ENCODE measurements around the gene CDKN2C.
"Not testable (repeated sequence)": the region's sequence is repeated elsewhere in the genome, so short reads cannot be mapped to it uniquely, and the experiment has no call there.

Gene CDKN2C

DNA sequence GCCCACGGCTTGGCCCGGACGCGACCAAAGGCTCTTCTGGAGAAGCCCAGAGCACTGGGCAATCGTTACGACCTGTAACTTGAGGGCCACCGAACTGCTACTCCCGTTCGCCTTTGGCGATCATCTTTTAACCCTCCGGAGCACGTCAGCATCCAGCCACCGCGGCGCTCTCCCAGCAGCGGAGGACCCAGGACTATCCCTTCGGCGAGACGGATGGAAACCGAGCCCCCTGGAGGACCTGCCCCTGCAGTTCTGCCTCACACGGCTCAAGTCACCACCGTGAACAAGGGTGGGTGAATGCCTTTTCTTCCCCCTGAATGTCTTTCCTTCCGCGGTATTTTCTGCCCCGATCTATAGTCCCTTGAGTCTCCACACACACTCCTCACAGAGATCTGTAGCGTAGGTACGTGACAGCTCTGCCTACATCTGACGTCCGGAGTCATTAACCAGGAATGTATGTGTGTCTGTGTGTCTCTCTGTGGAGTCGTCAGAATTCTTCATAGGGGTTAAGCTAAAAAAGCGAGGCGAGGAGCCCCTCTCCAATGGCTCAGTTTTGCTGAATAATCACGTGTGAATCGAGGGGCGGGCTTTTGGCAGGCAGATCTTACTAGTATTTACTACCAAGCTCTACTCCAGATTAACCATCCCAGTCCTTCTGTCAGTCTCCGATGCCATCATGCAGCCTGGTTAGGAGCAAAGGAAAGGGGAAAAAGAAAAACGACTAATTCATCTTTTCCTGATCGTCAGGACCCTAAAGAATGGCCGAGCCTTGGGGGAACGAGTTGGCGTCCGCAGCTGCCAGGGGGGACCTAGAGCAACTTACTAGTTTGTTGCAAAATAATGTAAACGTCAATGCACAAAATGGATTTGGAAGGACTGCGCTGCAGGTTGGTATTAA, at the start of gene CDKN2C:
Gene CDKN2C (plus strand): TSS at position 635 of the 898 bp plus-strand sequence. CDS start 124 bp downstream, at position 759.
- DNase-seq = peak; percentile 26 to 58 (median 43)

DNA sequence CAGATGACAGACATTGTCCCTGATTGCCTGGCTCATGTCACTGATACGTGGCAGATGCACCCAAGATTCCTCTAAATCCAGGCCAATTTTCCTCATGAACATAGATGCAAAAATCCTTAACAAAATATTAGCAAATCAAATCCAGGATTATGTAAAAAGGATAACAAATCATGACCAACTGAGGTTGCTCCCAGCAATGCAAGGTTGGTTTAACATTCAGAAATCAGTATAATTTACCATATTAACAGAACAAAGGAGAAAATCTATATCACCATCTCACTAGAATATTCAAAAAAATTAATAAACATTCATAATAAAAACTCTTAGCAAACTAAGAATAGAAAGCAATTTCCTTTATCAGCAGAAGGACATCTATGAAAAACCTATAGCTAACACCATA, 49.6 kb upstream of the CDKN2C start:
- DNase-seq = no peak

DNA sequence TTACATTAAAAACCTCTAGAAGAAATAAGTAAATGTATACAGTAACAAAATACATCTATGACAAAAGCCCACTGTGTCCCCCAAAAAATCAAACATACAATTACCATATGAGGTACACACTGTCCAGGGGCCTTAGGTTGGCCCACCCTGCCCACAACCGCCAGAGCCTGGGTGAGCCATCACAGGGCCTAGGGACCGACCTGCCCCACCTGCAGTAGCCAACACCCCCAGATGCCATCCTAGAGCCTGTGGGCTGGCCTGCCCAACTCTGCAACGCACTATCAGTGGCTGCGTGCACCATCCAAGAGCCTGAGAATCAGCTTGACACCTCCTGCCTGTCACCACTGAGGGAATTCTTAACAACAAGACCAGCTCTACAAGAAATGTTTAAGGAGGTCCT, 49.0 kb upstream of the CDKN2C start:
- no peak for DNase-seq

DNA sequence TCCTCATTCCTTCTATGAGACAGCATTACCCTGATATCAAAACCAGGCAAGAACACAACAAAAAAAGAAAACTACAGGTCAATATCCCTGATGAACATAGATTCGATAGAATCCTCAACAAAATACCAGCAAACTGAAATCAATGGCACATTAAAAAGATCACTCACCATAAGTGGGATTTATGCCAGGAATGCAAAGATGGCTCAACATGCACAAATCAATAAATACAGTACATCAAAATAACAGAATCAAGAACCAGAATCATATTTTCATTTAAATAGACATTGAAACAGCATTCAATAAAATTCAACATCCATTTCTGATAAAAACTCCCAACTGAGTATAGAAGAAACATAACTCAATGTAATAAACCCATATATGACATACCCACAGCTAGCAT, 46.5 kb upstream of the CDKN2C start:
- no peak for DNase-seq

DNA sequence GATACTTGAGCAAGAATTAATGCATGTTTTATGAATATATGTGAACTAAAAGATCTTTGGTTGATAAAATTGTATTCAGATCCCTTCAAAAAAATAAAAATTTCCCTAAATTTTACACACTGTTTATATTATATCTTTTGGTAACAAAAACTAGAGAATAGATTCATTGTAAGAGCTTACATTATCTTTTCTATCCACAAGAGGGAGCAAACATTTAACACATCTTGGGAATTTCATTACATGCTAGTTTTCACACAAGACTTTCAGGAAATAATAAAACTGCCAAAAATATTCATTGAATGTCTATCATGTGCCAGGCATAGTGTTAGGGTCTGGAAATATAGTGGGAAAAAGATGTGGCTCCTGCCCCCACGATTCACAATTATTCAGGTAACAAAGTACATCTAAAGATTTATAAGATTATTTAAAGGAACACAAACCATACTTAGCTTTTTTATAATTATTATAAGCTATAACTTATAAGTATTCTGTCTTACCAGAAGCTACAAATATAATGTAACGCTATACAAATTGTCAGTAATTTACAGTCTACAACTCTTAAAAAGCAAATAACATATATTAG, 40.6 kb upstream of the CDKN2C start:
- DNase-seq = peak in 3 of 6 experiments; percentile 2 to 46 (median 14)

DNA sequence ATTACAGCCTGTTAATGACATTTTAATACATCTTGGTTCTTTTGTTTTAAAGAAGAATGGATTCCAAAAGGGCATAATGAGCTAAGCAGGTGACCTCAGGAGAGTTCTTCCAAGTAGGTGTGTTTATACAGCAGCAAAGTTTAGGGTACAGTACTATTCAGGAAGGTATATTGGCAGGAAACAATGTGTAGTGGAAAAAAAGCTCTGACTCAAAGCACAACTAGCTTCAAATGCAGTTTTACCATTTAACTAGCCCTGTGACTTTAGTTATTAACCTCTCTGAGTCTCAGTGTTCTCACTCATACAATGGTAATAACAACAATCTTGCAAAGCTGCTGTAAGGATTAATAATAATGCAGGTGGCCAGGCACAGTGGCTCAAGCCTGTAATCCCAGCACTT, 39.9 kb upstream of the CDKN2C start:
- no peak for DNase-seq

DNA sequence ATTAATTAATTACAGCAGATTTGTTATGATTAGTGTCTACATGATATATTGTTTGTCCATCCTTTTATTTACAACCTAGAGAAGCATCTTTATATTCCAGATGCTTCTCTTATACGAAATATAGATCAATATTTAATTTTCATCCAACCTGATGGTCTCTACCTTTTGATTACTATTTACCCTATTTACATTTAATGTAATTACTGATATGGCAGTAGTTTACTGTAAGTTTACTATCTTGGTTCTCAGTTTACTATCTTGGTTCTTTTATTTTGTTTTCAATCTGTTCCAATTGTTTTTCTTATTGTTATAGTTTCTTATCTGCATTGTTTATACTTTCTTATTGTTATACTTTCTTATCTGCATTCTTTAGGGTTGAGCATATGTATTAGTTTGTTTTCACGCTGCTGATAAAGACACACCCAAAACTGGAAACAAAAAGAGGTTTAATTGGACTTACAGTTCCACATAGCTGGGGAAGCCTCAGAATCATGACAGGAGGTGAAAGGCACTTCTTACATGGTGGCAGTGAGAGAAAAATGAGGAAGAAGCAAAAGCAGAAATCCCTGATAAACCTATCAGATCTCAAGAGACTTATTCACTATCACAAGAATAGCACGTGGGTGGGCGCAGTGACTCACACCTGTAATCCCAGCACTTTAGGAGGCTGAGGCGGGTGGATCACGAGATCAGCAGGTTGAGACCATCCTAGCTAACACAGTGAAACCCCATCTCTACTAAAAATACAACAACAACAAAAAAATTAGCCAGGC, 38.9 kb upstream of the CDKN2C start:
- no peak for DNase-seq

- not testable (repeated sequence) for DNase-seq
These were observed 38.0 kb upstream of the CDKN2C start for GRCh38 chr1:50932043-50932442.

DNA sequence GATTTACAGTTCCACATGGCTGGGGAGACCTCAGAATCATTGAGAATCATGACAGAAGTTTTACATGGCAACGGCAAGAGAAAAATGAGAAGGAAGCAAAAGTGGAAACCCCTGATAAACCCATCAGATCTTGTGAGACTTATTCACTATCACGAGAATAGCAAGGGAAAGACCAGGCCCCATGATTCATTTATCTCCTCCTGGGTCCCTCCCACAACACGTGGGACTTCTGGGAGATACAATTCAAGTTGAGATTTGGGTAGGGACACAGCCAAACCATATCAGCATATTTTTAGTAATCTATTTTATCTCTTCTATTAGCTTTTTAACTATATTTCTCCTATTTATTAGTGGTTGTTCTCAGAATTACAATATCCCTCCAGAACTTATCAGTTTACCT, 36.3 kb upstream of the CDKN2C start:
- not testable (repeated sequence) for DNase-seq

GRCh38 chr1:50934838-50935237, 35.2 kb upstream of the CDKN2C start:
- DNase-seq = no peak

DNA sequence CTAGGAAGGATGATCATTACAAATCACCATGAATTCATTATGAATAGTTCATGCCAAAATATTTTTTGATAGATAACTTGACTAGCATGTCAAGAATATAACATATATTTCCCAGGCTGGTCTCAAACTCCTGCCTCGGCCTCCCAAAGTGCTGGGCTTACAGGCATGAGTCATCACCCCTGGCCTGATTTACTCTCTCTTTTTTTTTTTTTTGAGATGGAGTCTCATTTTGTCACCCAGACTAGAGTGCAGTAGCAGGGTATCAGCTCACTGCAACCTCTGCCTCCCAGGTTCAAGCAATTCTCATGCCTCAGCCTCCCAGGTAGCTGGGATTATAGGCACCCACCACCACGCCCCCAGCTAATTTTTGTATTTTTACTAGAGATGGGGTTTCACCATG, 34.8 kb upstream of the CDKN2C start:
- DNase-seq = not testable (repeated sequence)

GRCh38 chr1:50936321-50936720, 33.7 kb upstream of the CDKN2C start:
- no peak for DNase-seq

DNA sequence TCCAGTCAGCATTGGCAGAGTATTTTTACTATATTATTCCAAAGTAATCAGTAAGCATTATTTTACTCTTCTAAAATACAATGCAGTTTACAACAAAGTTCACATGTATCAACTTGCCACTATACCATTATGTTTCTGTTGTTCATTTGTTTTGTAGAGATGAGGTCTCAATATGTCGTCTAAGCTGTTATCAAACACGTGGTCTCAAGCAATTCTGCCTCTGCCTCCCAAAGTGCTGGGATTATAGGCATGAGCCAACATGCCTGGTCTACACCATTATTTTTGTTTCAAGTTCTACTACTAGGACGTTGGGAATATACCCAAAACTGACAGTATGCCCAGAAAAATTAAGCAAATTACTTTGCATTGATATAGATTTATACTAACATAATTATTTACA, 29.8 kb upstream of the CDKN2C start:
- no peak for DNase-seq

- DNase-seq = no peak
These were observed 27.7 kb upstream of the CDKN2C start for GRCh38 chr1:50942334-50942733.

DNA sequence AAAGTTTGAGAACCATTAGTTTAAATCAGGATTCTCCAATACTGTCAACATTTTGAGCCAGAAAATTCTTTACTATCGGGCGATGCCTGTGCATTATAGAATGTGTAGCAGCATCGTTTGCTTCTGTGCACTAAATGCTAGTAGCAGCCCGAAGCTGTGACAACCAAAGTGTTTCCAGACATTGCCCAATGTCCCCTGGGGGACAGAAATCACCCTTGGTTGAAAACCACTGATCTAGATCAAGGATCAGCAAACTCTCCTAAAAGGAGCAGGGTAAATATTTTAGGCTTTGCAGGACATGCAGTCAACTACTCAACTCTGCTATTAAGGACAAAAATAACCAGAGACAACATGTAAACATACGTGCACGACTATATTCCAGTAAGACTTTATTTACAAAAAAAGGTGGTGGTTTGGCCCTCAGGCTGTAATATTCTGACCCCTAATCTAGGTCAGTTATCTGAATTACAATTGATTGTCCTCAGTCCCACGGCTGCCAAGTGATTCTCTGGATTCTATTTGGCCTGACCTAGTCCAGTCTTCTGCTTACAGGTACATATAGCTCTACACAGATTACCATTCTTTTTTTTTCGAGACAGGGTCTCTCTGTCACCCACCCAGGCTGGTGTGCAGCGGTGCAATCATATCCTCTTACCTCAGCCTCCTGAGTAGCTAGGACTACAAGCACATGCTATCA, 20.6 kb upstream of the CDKN2C start:
- no peak for DNase-seq

GRCh38 chr1:50950396-50950795, 19.6 kb upstream of the CDKN2C start:
- DNase-seq = no peak

GRCh38 chr1:50952566-50952965, 17.5 kb upstream of the CDKN2C start:
- not testable (repeated sequence) for DNase-seq

GRCh38 chr1:50955116-50955515, 14.9 kb upstream of the CDKN2C start:
- DNase-seq = no peak

- DNase-seq = peak in 4 of 6 experiments; percentile 44 to 62 (median 55)
These were observed 10.6 kb upstream of the CDKN2C start for GRCh38 chr1:50959303-50959912.

GRCh38 chr1:50959913-50960844, 9.9 kb upstream of the CDKN2C start, which contains the start of gene FAF1:
FAF1 (minus strand) TSS chr1:50960267; CDS start chr1:50959811, 456 bp downstream.
- DNase-seq = peak; percentile 94 to 97 (median 96)

DNA sequence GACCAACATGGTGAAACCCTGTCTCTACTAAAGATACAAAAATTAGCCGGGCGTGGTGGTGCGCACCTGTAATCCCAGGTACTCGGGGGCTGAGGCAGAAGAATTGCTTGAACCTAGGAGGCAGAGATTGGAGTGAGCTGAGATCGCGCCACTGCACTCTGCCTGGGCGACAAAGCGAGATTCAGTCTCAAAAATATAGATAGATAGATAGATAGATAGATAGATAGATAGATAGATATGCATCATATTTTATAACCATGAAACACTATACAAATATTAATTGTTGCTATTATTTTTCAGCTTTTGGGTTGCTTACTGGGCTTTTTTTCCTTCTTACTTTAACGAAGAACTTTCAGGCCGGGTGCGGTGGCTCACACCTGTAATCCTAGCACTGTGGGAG, 5.2 kb upstream of the CDKN2C start:
- no peak for DNase-seq

Data from stimulated activated naive CD4-positive, alpha-beta T cell (primary cell).